Fibroblast of lung (primary cell): ENCODE results near the gene BBS9.

Experiments used
- EZH2 ChIP-seq: IDR thresholded peaks from 2 replicates; pipeline ENCODE4 v1.5.1; 2012; ENCODE audit warnings: low read length, control low read depth, mild to moderate bottlenecking; ENCODE audit errors: missing control alignments
- TF ChIP-seq, protein P1 (sequence below), 2 donors: IDR thresholded peaks in 1 of 2; conservative IDR thresholded peaks in 1 of 2; 1 replicate in 1 of 2; 2 replicates in 1 of 2; pipeline ENCODE4 v1.5.1; 2011 to 2012; ENCODE audit warnings: low read length in 2 of 2, control low read depth in 1 of 2, inconsistent platforms in 1 of 2, low read depth in 1 of 2, mild to moderate bottlenecking in 1 of 2

GRCh38 chr7:33286501-33286900, 157.1 kb downstream of the BBS9 start:
- TF ChIP-seq, protein P1, sequence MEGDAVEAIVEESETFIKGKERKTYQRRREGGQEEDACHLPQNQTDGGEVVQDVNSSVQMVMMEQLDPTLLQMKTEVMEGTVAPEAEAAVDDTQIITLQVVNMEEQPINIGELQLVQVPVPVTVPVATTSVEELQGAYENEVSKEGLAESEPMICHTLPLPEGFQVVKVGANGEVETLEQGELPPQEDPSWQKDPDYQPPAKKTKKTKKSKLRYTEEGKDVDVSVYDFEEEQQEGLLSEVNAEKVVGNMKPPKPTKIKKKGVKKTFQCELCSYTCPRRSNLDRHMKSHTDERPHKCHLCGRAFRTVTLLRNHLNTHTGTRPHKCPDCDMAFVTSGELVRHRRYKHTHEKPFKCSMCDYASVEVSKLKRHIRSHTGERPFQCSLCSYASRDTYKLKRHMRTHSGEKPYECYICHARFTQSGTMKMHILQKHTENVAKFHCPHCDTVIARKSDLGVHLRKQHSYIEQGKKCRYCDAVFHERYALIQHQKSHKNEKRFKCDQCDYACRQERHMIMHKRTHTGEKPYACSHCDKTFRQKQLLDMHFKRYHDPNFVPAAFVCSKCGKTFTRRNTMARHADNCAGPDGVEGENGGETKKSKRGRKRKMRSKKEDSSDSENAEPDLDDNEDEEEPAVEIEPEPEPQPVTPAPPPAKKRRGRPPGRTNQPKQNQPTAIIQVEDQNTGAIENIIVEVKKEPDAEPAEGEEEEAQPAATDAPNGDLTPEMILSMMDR (conservative IDR thresholded peaks at IDR 0.05 in 1 of 2, IDR thresholded peaks at IDR 0.05 in 1 of 2; ENCODE audit: low read depth in 1 of 2, low read length in 2 of 2), result no peak
- no peak for TF ChIP-seq EZH2
